Ovary (tissue), 9 donors: ENCODE results near the gene SRP72. TPM values are rescaled to one million over a fixed set of nuclear protein-coding genes. Genes with fewer than 3 reads are reported as not detected.

Experiments used
- DNase-seq, 5 donors: peaks; one replicate each; pipeline ENCODE4 v3.0.0-alpha.2; 2019 to 2020
- H3K27ac ChIP-seq, 2 donors: fragments of 200-600 bp; one replicate each; pipeline versions ENCODE4 v1.5.1 to v1.8.0; 2019 to 2022
- H3K27me3 ChIP-seq: fragments of 200-600 bp; one replicate; pipeline ENCODE4 v1.8.0; 2022
- H3K36me3 ChIP-seq: fragments of 200-600 bp; sonication (generic); one replicate; pipeline ENCODE4 v1.5.1; 2019
- H3K4me1 ChIP-seq: one replicate; pipeline ENCODE4 v1.8.1; 2013; ENCODE audit warnings: mild to moderate bottlenecking, moderate library complexity; ENCODE audit not compliant: insufficient read depth
- H3K4me3 ChIP-seq: fragments of 200-600 bp; sonication (generic); one replicate; pipeline ENCODE4 v1.5.1; 2017
- H3K9me3 ChIP-seq, 2 donors: fragments of 200-600 bp in 1 of 2; sonication (generic) in 1 of 2; one replicate each; pipeline versions ENCODE4 v1.5.1 to v1.8.1; 2013 to 2019; ENCODE audit warnings: mild to moderate bottlenecking in 1 of 2, moderate library complexity in 1 of 2
- EP300 ChIP-seq: sonication (generic); formaldehyde crosslinking; IDR thresholded peaks from one replicate; pipeline ENCODE4 v1.6.1; 2017; ENCODE audit warnings: antibody characterized with exemption
- POLR2A ChIP-seq: fragments of 450-650 bp; IDR thresholded peaks from one replicate; pipeline ENCODE4 v1.6.1; 2017; ENCODE audit warnings: antibody characterized with exemption, mild to moderate bottlenecking, moderate library complexity
- WGBS, 3 donors: extraction: QIAGEN DNeasy Blood & Tissue Kit in 1 of 3; methylation state at CpG; one replicate each; pipeline versions ENCODE4 v1.1.5 to v1.1.7; 2013 to 2017; 5-methylcytosine and 5-hydroxymethylcytosine counted together
- intact Hi-C, 4 donors: fragments of 100-400 bp; cut with DNase I; formaldehyde crosslinking; loops; one replicate each; pipeline versions ENCODE4 v1.11.0 to v1.15.1; 2022 to 2023
- polyA plus RNA-seq, 2 donors: library from polyadenylated mRNA; stranded (reverse); fragments of 200-250 nt in 1 of 2; fragments of 350-450 nt in 1 of 2; fragmentation: Illumina TruSeq in 1 of 2; extraction: RNeasy Lipid Tissue Mini Kit (QIAGEN cat#74804) in 1 of 2; gene quantifications; one replicate each; pipeline ENCODE4 v1.2.3, GENCODE V29; 2013 to 2014
- total RNA-seq, 7 donors: library from RNA; depleted of rRNA in 2 of 7; stranded (reverse); fragments of >200 nt in 2 of 7; fragmentation: NEBNext Ultra II Directional in 3 of 7; extraction: Animal tissue kit (Norgen Biotek cat#: 25700) in 3 of 7; gene quantifications; one replicate each; pipeline versions ENCODE4 v1.1.0 to v1.2.4, GENCODE V29; 2016 to 2023
- TF ChIP-seq, protein P1 (sequence below), 3 donors: fragments of 450-650 bp in 2 of 3; fragments of 200-600 bp in 1 of 3; IDR thresholded peaks; one replicate each; pipeline versions ENCODE4 v1.5.1 to v1.8.0; 2016 to 2022; ENCODE audit warnings: antibody characterized with exemption in 3 of 3, mild to moderate bottlenecking in 1 of 3
- donor health status: DM: no; HTN: no; CAD: no; lungs with moderate emphysema.
- donor health status: DM: no; HTN: no; CAD: no.
- donor health status: Bipolar disorder and iron deficiency.
- donor health status: DM: yes; HTN: yes; CAD: no.
- donor health status: DM: no; HTN: no; CAD: no.
- donor health status: DM: yes; HTN: yes; CAD: no.

The SRP72 gene
- total and polyA plus RNA-seq, 9 donors = 33.8 to 128 (median 86.3) TPM

DNA sequence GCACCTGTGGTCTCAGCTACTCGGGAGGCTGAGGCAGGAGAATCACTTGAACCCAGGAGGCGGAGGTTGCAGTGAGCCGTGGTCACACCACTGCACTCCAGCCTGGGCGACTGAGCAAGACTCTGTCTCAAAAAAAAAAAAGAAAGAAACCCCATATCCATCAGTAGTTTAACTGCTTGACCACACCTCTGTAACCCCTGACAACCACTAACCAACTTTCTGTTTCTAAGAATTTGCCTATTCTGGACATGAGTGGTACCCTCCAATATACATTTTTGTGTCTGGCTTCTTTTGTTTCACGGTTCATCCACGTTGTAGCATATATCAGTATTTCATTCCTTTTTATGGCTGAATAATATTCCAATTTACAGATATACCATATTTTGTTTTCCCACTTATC lies 41.1 kb upstream of the SRP72 start:
- Histone ChIP-seq H3K4me1 (no peaks in the 10 kb centered on the region), H3K27ac (no peak overlapping the region), H3K36me3 (no peaks in the 10 kb centered on the region), H3K27me3 (no peaks in the 10 kb centered on the region), H3K9me3 (no peaks in the 10 kb centered on the region), H3K4me3 (no peak overlapping the region)
- 94 to 97% (median 95%) methylated on average over 6 of the region's 6 CpGs for WGBS, 3 donors
- TF ChIP-seq, protein P1, sequence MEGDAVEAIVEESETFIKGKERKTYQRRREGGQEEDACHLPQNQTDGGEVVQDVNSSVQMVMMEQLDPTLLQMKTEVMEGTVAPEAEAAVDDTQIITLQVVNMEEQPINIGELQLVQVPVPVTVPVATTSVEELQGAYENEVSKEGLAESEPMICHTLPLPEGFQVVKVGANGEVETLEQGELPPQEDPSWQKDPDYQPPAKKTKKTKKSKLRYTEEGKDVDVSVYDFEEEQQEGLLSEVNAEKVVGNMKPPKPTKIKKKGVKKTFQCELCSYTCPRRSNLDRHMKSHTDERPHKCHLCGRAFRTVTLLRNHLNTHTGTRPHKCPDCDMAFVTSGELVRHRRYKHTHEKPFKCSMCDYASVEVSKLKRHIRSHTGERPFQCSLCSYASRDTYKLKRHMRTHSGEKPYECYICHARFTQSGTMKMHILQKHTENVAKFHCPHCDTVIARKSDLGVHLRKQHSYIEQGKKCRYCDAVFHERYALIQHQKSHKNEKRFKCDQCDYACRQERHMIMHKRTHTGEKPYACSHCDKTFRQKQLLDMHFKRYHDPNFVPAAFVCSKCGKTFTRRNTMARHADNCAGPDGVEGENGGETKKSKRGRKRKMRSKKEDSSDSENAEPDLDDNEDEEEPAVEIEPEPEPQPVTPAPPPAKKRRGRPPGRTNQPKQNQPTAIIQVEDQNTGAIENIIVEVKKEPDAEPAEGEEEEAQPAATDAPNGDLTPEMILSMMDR (IDR thresholded peaks at IDR 0.05) = no peak
- intact Hi-C loops = loop anchor here in 1 of 4 donors (10.0 kb wide), 1 partner anchor 99 kb away; no protein-coding TSS in a partner anchor
- no peak for DNase-seq

DNA sequence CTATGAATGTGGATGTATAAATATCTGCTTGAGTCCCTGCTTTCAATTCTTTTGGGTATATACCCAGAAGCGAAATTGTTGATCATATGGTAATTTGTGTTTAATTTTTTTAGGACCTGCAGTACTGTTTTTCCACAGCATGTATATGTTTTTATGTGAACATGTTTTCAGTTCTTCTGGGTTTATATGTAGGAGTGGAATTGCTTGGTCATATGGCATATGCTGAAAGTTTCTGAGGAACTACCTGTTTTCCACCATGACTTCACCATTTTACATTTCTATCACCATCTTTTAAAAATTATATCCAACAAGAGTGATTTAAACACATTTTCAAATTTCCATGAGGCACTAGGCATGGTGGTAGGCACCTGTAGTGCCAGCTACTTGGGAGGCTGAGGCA lies 40.2 kb upstream of the SRP72 start:
- H3K4me3 ChIP-seq = no peak overlapping the region
- no peak overlapping the region for H3K27ac ChIP-seq
- H3K27me3 ChIP-seq = no peaks in the 10 kb centered on the region
- H3K4me1 ChIP-seq = no peaks in the 10 kb centered on the region
- H3K36me3 ChIP-seq = no peaks in the 10 kb centered on the region
- no peak for DNase-seq
- H3K9me3 ChIP-seq = no peaks in the 10 kb centered on the region
- no peak for TF ChIP-seq EP300
- no peak for TF ChIP-seq POLR2A
- TF ChIP-seq, protein P1 (IDR thresholded peaks at IDR 0.05) = no peak
- intact Hi-C loops = loop anchor here in 1 of 4 donors (10.0 kb wide), 1 partner anchor 98 kb away; no protein-coding TSS in a partner anchor
- WGBS, 3 donors = 97 to 100% (median 97%) methylated on average over 1 of the region's 1 CpG

DNA sequence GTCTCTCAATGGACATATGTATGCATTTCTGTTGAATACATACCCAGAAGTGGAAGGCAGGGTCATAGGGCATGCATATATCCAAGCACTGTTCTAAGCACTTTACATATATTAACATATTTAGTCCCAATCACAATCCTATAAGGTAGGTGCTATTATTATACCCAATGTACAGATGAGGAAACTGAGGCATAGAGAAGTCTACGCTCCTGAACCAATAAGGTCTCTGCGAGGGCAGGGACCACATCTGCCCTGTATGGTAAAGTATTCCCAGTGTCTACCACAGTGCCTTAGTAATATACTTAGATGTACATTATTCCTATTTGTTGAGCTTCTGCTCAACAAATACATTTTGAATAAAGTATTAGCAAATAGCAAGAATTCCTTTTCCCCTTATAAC lies 37.2 kb upstream of the SRP72 start:
- TF ChIP-seq, protein P1 (IDR thresholded peaks at IDR 0.05) = no peak
- TF ChIP-seq POLR2A (no peak), EP300 (no peak)
- H3K4me3 ChIP-seq = no peak overlapping the region
- no peaks in the 10 kb centered on the region for H3K27me3 ChIP-seq
- no peak for DNase-seq
- H3K27ac ChIP-seq = no peak overlapping the region
- H3K4me1 ChIP-seq = no peaks in the 10 kb centered on the region
- no peaks in the 10 kb centered on the region for H3K9me3 ChIP-seq
- WGBS, 3 donors = 98 to 100% (median 99%) methylated on average over 2 of the region's 2 CpGs
- intact Hi-C loops = no loop called here
- H3K36me3 ChIP-seq = no peaks in the 10 kb centered on the region

DNA sequence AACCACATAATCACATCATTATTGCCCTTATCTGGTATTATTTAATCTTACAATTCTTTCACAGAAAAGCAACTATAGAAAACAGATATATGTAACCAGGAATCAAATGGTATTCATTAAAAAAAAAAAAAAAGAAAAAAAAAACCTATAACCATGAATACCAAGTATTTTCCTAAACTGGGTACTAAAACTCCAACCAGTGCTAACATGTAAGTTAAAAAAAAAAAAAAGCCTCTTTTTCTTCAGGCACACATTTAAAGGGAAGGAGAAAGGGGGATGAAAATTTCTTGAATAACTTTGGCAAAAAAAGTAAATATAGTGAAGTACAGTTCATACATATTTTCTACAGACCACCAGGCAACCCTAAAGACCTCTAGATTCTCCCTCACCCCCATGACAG lies 34.1 kb upstream of the SRP72 start:
- Histone ChIP-seq H3K9me3 (no peaks in the 10 kb centered on the region), H3K4me1 (peaks cover 2% of the 10 kb centered on the region), H3K27ac (no peak overlapping the region), H3K27me3 (no peaks in the 10 kb centered on the region), H3K4me3 (no peak overlapping the region), H3K36me3 (no peaks in the 10 kb centered on the region)
- no peak for DNase-seq
- TF ChIP-seq EP300 (no peak), POLR2A (no peak)
- TF ChIP-seq, protein P1 (IDR thresholded peaks at IDR 0.05) = no peak
- intact Hi-C loops = no loop called here
